Heart left ventricle (tissue), 16 donors: ENCODE data around the gene HSPA14. TPM values are rescaled to one million over a fixed set of nuclear protein-coding genes. Genes with fewer than 3 reads are reported as not detected.

Source experiments
- ATAC-seq, 4 donors: fragments of 200-7000 bp; cut with Tn5 transposase; one replicate each; pipeline ENCODE4 v1.9.1; 2020 to 2022; ENCODE audit warnings: moderate library complexity in 4 of 4, mild to moderate bottlenecking in 3 of 4, moderate number of reproducible peaks in 1 of 4
- DNase-seq, 5 donors: peaks; one replicate each; pipeline ENCODE4 v3.0.0-alpha.2; 2020
- H3K27ac ChIP-seq, 12 donors: fragments of 200-600 bp; sonication (generic) in 4 of 12; one replicate each; pipeline versions ENCODE4 v1.5.0 to v1.8.0; 2016 to 2022; ENCODE audit warnings: mild to moderate bottlenecking in 2 of 12
- H3K27me3 ChIP-seq, 9 donors: fragments of 200-600 bp; sonication (generic) in 2 of 9; one replicate each; pipeline versions ENCODE4 v1.5.1 to v1.8.0; 2016 to 2022; ENCODE audit warnings: mild to moderate bottlenecking in 3 of 9
- H3K36me3 ChIP-seq, 9 donors: fragments of 200-600 bp; sonication (generic) in 2 of 9; one replicate each; pipeline versions ENCODE4 v1.5.0 to v1.8.0; 2018 to 2022; ENCODE audit warnings: mild to moderate bottlenecking in 2 of 9
- H3K4me1 ChIP-seq, 12 donors: fragments of 200-600 bp; sonication (generic) in 4 of 12; one replicate each; pipeline versions ENCODE4 v1.5.0 to v1.8.0; 2016 to 2022; ENCODE audit warnings: mild to moderate bottlenecking in 3 of 12
- H3K4me3 ChIP-seq, 12 donors: fragments of 200-600 bp; sonication (generic) in 4 of 12; one replicate each; pipeline versions ENCODE4 v1.5.0 to v1.8.0; 2017 to 2022; ENCODE audit warnings: mild to moderate bottlenecking in 9 of 12, moderate library complexity in 4 of 12
- H3K9me3 ChIP-seq, 12 donors: fragments of 200-600 bp; sonication (generic) in 4 of 12; one replicate each; pipeline versions ENCODE4 v1.5.0 to v1.8.0; 2016 to 2022; ENCODE audit warnings: mild to moderate bottlenecking in 1 of 12
- POLR2A ChIP-seq, 2 donors: fragments of 450-650 bp; IDR thresholded peaks; one replicate each; pipeline ENCODE4 v1.6.1; 2017; ENCODE audit warnings: antibody characterized with exemption in 2 of 2, mild to moderate bottlenecking in 2 of 2, moderate library complexity in 2 of 2
- WGBS, 4 donors: extraction: QIAGEN DNeasy Blood & Tissue Kit in 2 of 4; methylation state at CpG; one replicate each; pipeline versions ENCODE4 v1.1.5 to v1.1.7; 2013 to 2018; 5-methylcytosine and 5-hydroxymethylcytosine counted together
- intact Hi-C, 10 donors: fragments of 100-400 bp; cut with DNase I; formaldehyde crosslinking; loops; one replicate each; pipeline versions ENCODE4 v1.11.1 to v1.14.2; 2022
- polyA plus RNA-seq, 2 donors: library from polyadenylated mRNA; stranded (reverse); fragments of 200-250 nt; gene quantifications; one replicate each; pipeline ENCODE4 v1.2.3, GENCODE V29; 2013
- total RNA-seq, 9 donors: library from RNA; depleted of rRNA in 2 of 9; stranded (reverse); fragments of >200 nt in 2 of 9; fragmentation: NEBNext Ultra II Directional in 3 of 9; extraction: Animal tissue kit (Norgen Biotek cat#: 25700) in 3 of 9; gene quantifications; one replicate each; pipeline versions ENCODE4 v1.1.0 to v1.2.4, GENCODE V29; 2016 to 2023
- TF ChIP-seq, protein P1 (sequence below), 12 donors: fragments of 200-600 bp; sonication (generic) in 4 of 12; IDR thresholded peaks; one replicate each; pipeline versions ENCODE4 v1.5.0 to v1.8.0; 2018 to 2022; ENCODE audit warnings: antibody characterized with exemption in 12 of 12, mild to moderate bottlenecking in 5 of 12
- donor health status: ischemic (EF 13 %, LVEDD 7.1; RV severe dilation, severe dysfunction).
- donor health status: healthy with polysubstance abuse.
- donor health status: DM: no; HTN: yes; CAD: no.
- donor health status: DM: no; HTN: no; CAD: no.
- donor health status: ischemic (EF 25% LVEDD 6.9; RV normal size, moderate dysfunction).
- donor health status: ischemic (EF 25% LVEDD 5.7; RV mildly dilated, moderate dysfunction).
- donor health status: healthy.
- donor health status: DM: yes; HTN: yes; CAD: no.
- donor health status: ischemic (EF 35%, LVEDD 5.7; RV mildly dilated, moderate dysfunction).
- donor health status: nonischemic (EF 11% LVEDD 7.7; RV severe dilation, severe dysfunction).
- donor health status: DM: yes; HTN: yes; CAD: no.
- donor health status: PGD.
- donor health status: ischemic (EF 29% LVEDD 5.4; RV normal size, mild dysfunction).
- donor health status: nonischemic (EF 23%, LVEDD 6.1; RV moderate dilation, normal function).

The HSPA14 gene
- total and polyA plus RNA-seq, 11 donors, result 6.2 to 16.9 (median 8.3) TPM

- Histone ChIP-seq H3K27me3 (no peaks in the 10 kb centered on the region), H3K4me3 (no peak overlapping the region), H3K27ac (peak overlapping the region in 1 of 12 donors; percentile 18), H3K36me3 (no peaks in the 10 kb centered on the region), H3K9me3 (no peaks in the 10 kb centered on the region), H3K4me1 (peaks cover 0 to 9% (median 2%) of the 10 kb centered on the region in 12 donors)
- TF ChIP-seq, protein P1, sequence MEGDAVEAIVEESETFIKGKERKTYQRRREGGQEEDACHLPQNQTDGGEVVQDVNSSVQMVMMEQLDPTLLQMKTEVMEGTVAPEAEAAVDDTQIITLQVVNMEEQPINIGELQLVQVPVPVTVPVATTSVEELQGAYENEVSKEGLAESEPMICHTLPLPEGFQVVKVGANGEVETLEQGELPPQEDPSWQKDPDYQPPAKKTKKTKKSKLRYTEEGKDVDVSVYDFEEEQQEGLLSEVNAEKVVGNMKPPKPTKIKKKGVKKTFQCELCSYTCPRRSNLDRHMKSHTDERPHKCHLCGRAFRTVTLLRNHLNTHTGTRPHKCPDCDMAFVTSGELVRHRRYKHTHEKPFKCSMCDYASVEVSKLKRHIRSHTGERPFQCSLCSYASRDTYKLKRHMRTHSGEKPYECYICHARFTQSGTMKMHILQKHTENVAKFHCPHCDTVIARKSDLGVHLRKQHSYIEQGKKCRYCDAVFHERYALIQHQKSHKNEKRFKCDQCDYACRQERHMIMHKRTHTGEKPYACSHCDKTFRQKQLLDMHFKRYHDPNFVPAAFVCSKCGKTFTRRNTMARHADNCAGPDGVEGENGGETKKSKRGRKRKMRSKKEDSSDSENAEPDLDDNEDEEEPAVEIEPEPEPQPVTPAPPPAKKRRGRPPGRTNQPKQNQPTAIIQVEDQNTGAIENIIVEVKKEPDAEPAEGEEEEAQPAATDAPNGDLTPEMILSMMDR (IDR thresholded peaks at IDR 0.05), result no peak
- TF ChIP-seq POLR2A (IDR thresholded peaks at IDR 0.05), result no peak
- ATAC-seq, result no peak
- intact Hi-C loops, result loop anchor here in 6 of 10 donors (10.0 kb wide), 4 partner anchors 221 to 331 kb away; no protein-coding TSS in a partner anchor
- DNase-seq, result no peak
- 63 to 77% (median 69%) methylated on average over 1 of the region's 1 CpG for WGBS, 4 donors
Measured at GRCh38 chr10:14826076-14826829, 11.9 kb upstream of the HSPA14 start.

DNA sequence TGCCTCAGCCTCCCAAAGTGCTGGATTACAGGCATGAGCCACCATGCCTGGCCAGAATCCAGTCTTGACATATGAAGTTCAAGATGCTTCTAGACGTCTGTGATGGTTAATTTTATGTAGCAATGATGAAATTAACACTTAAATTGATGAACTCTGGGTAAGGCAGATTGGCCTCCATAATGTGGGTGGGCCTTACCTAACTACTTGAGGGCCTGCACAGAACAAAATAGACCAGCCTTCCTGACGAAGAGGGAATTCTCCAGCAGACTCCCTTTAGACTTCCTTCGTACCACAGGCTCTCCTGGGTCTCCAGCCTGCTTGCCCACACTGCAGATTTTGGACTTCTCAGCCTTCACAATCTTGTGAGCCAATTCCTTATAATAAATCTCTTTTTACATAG is 5.0 kb upstream of the HSPA14 start:
- H3K9me3 ChIP-seq, result no peaks in the 10 kb centered on the region
- intact Hi-C loops, result loop anchor here in 1 of 10 donors (10.0 kb wide), 2 partner anchors 122 to 228 kb away; partner anchors contain the start of genes DCLRE1C and MEIG1
- ATAC-seq (no peak), DNase-seq (no peak)
- WGBS, 4 donors, result 67 to 84% (median 76%) methylated on average over 3 of the region's 3 CpGs
- no peak overlapping the region for H3K4me3 ChIP-seq
- no peak overlapping the region for H3K27ac ChIP-seq
- TF ChIP-seq, protein P1 (IDR thresholded peaks at IDR 0.05), result no peak
- peaks cover 0 to 13% (median 9%) of the 10 kb centered on the region in 12 donors for H3K4me1 ChIP-seq
- H3K36me3 ChIP-seq, result peaks cover 0 to 6% (median 0%) of the 10 kb centered on the region in 9 donors
- no peaks in the 10 kb centered on the region for H3K27me3 ChIP-seq

DNA sequence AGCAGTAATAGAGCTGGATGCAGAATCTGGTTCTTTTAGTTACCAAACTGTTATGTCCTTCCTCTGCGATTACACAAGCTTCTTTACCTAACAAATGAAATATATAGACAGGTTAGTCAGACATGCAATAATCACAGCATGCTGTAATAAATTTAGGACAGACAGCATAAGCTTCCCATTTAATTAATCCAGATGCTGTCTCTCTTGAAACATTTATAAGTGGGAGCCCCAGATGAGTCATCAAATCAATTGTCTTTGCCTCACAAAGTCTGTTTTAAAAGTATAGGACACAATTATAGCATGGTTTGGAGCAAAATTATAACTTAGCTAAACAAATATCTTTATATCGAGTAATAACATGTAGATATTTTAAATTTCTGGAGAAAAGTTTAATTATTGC is 1.9 kb upstream of the HSPA14 start:
- intact Hi-C loops, result loop anchor here in 6 of 10 donors (5.0 to 10.0 kb wide), 6 partner anchors 41 to 234 kb away; partner anchors contain the start of genes MEIG1 (in 3 of the 6), SUV39H2 (in 3 of the 6) and DCLRE1C (in 2 of the 6)
- no peak for TF ChIP-seq POLR2A (IDR thresholded peaks at IDR 0.05)
- TF ChIP-seq, protein P1 (IDR thresholded peaks at IDR 0.05), result no peak
- H3K36me3 ChIP-seq, result peaks cover 0 to 16% (median 13%) of the 10 kb centered on the region in 9 donors
- no peaks in the 10 kb centered on the region for H3K9me3 ChIP-seq
- peaks cover 5 to 26% (median 17%) of the 10 kb centered on the region in 12 donors for H3K4me1 ChIP-seq
- H3K27ac ChIP-seq, result peak overlapping the region in 5 of 12 donors; percentile 94 to 98 (median 94)
- no peak for ATAC-seq
- 91 to 98% (median 95%) methylated on average over 2 of the region's 2 CpGs for WGBS, 4 donors
- no peaks in the 10 kb centered on the region for H3K27me3 ChIP-seq
- H3K4me3 ChIP-seq, result no peak overlapping the region
- DNase-seq, result no peak
